Mesendoderm (in vitro differentiated cells): ENCODE measurements around the gene ZNF610. TPM values are rescaled to one million over a fixed set of nuclear protein-coding genes. Genes with fewer than 3 reads are reported as not detected.
"Not testable (repeated sequence)": the region's sequence is repeated elsewhere in the genome, so short reads cannot be mapped to it uniquely, and the experiment has no call there.

Experiments used
- DNase-seq: peaks from one replicate; pipeline ENCODE4 v3.0.0; 2013
- H2AK5ac ChIP-seq: 2 replicates; pipeline ENCODE4 v1.6.1; 2013; ENCODE audit warnings: low read length, inconsistent platforms
- H2BK120ac ChIP-seq: 2 replicates; pipeline ENCODE4 v1.6.1; 2013; ENCODE audit warnings: low read depth, mild to moderate bottlenecking, low read length, moderate library complexity, mixed read lengths
- H2BK15ac ChIP-seq: replicated peaks from 2 replicates; pipeline ENCODE4 v1.6.1; 2013; ENCODE audit warnings: low read depth, mild to moderate bottlenecking, moderate library complexity
- H2BK5ac ChIP-seq: 2 replicates; pipeline ENCODE4 v1.6.1; 2013; ENCODE audit warnings: low read length, inconsistent platforms
- H3K18ac ChIP-seq: 2 replicates; pipeline ENCODE4 v1.6.1; 2013; ENCODE audit warnings: mild to moderate bottlenecking, low read length, mixed read lengths
- H3K23ac ChIP-seq: one replicate; pipeline ENCODE4 v1.6.1; 2013; ENCODE audit warnings: low read length
- H3K27ac ChIP-seq: 2 replicates; pipeline ENCODE4 v1.5.1; 2013; ENCODE audit warnings: low read depth, mild to moderate bottlenecking, inconsistent platforms, low read length, moderate library complexity
- H3K27me3 ChIP-seq: 2 replicates; pipeline ENCODE4 v1.6.1; 2013; ENCODE audit warnings: low read length, control low read depth, mild to moderate bottlenecking, inconsistent platforms; ENCODE audit not compliant: insufficient read depth, poor library complexity
- H3K36me3 ChIP-seq: 2 replicates; pipeline ENCODE4 v1.6.1; 2013; ENCODE audit warnings: low read length, inconsistent platforms; ENCODE audit not compliant: control insufficient read depth, insufficient read depth
- H3K4ac ChIP-seq: one replicate; pipeline ENCODE4 v1.6.1; 2013; ENCODE audit warnings: low read depth, mild to moderate bottlenecking, low read length, moderate library complexity
- H3K4me1 ChIP-seq: 2 replicates; pipeline ENCODE4 v1.6.1; 2013; ENCODE audit warnings: low read depth, low read length, inconsistent platforms; ENCODE audit not compliant: control insufficient read depth
- H3K4me2 ChIP-seq: 2 replicates; pipeline ENCODE4 v1.6.1; 2013; ENCODE audit warnings: low read length
- H3K4me3 ChIP-seq: 2 replicates; pipeline ENCODE4 v1.5.1; 2013; ENCODE audit warnings: mild to moderate bottlenecking, low read length
- H3K56ac ChIP-seq: one replicate; pipeline ENCODE4 v1.6.1; 2013; ENCODE audit warnings: low read length
- H3K79me1 ChIP-seq: 2 replicates; pipeline ENCODE4 v1.6.1; 2013; ENCODE audit warnings: low read length, inconsistent platforms
- H3K79me2 ChIP-seq: 2 replicates; pipeline ENCODE4 v1.6.1; 2013; ENCODE audit warnings: mild to moderate bottlenecking, low read length; ENCODE audit not compliant: control insufficient read depth, insufficient read depth
- H3K9ac ChIP-seq: 2 replicates; pipeline ENCODE4 v1.6.1; 2013; ENCODE audit warnings: low read length, inconsistent platforms
- H4K5ac ChIP-seq: one replicate; pipeline ENCODE4 v1.6.1; 2013; ENCODE audit warnings: low read length
- H4K8ac ChIP-seq: one replicate; pipeline ENCODE4 v1.6.1; 2013; ENCODE audit warnings: low read depth, mild to moderate bottlenecking, control low read depth, low read length, moderate library complexity
- WGBS: extraction: QIAGEN DNeasy Blood & Tissue Kit; methylation state at CpG from one replicate; pipeline ENCODE4 v1.1.7; 2013; ENCODE audit warnings: low lambda C conversion rate, missing lambda C conversion rate; ENCODE audit not compliant: insufficient coverage; ENCODE audit errors: extremely low coverage; 5-methylcytosine and 5-hydroxymethylcytosine counted together
- polyA plus RNA-seq, 2 experiments: library from polyadenylated mRNA; stranded (reverse); fragments of 200-250 nt; gene quantifications; one replicate each; pipeline ENCODE4 v1.2.3, GENCODE V29; 2013

ZNF610 gene
- 4.4 TPM for polyA plus RNA-seq (2013, experiment 1 of 2)
- polyA plus RNA-seq (2013, experiment 2 of 2): 4.4 TPM

GRCh38 chr19:52336117-52336790, at the start of gene ZNF610:
TSS of gene ZNF610 (plus strand) at chr19:52336243. CDS start at chr19:52349173, 12,930 bp downstream.
- H3K23ac ChIP-seq: peak within 1 kb of the TSS; percentile 97

GRCh38 chr19:52286256-52286655, 49.8 kb upstream of the ZNF610 start:
- H2BK120ac ChIP-seq: no peak overlapping the region
- H4K8ac ChIP-seq: no peak overlapping the region
- H3K18ac ChIP-seq: no peak overlapping the region
- H4K5ac ChIP-seq: no peak overlapping the region
- no peak overlapping the region for H3K4me3 ChIP-seq
- no peak overlapping the region for H2AK5ac ChIP-seq
- DNase-seq: no peak
- peaks cover 10% of the 10 kb centered on the region for H3K36me3 ChIP-seq
- no peak overlapping the region for H2BK15ac ChIP-seq
- H3K4me2 ChIP-seq: no peak overlapping the region
- no peaks in the 10 kb centered on the region for H3K4me1 ChIP-seq
- no peak overlapping the region for H3K9ac ChIP-seq
- whole genome bisulfite sequencing: no CpG with 5 or more reads among the region's 6 CpGs
- no peaks in the 10 kb centered on the region for H3K27me3 ChIP-seq
- no peak overlapping the region for H3K56ac ChIP-seq
- H3K23ac ChIP-seq: no peak overlapping the region
- H3K27ac ChIP-seq: no peak overlapping the region
- no peak overlapping the region for H3K4ac ChIP-seq
- peaks cover 8% of the 10 kb centered on the region for H3K79me1 ChIP-seq
- H3K79me2 ChIP-seq: peaks cover under 1% of the 10 kb centered on the region
- H2BK5ac ChIP-seq: no peak overlapping the region

More at GRCh38 chr19:52336117-52336790, at the start of gene ZNF610:
- Histone ChIP-seq H3K27me3 (no peaks in the 10 kb centered on the region), H3K4ac (peak within 1 kb of the TSS; percentile 56), H4K8ac (no peak within 1 kb of the TSS), H2AK5ac (no peak within 1 kb of the TSS), H3K4me2 (peak within 1 kb of the TSS; percentile 96), H2BK15ac (no peak within 1 kb of the TSS), H3K79me2 (no peaks in the 10 kb centered on the region), H3K4me3 (peak within 1 kb of the TSS; percentile 92), H3K79me1 (no peaks in the 10 kb centered on the region), H3K36me3 (no peaks in the 10 kb centered on the region), H3K9ac (peak within 1 kb of the TSS; percentile 93), H4K5ac (no peak within 1 kb of the TSS), H2BK120ac (no peak within 1 kb of the TSS), H3K56ac (peak within 1 kb of the TSS; percentile 92), H3K18ac (peak within 1 kb of the TSS; percentile 42), H3K27ac (peak within 1 kb of the TSS; percentile 23), H2BK5ac (no peak within 1 kb of the TSS), H3K4me1 (no peaks in the 10 kb centered on the region)
- no CpG with 5 or more reads among the region's 55 CpGs for WGBS
- peak; percentile 81 for DNase-seq

GRCh38 chr19:52291781-52292180, 44.3 kb upstream of the ZNF610 start:
- Histone ChIP-seq H3K4me1 (no peaks in the 10 kb centered on the region), H3K79me1 (no peaks in the 10 kb centered on the region), H3K79me2 (no peaks in the 10 kb centered on the region), H3K4me3 (no peak overlapping the region), H4K8ac (no peak overlapping the region), H3K9ac (no peak overlapping the region), H3K18ac (no peak overlapping the region), H3K4ac (no peak overlapping the region), H3K56ac (no peak overlapping the region), H3K23ac (no peak overlapping the region), H2BK15ac (no peak overlapping the region), H3K36me3 (peaks cover 1% of the 10 kb centered on the region), H2AK5ac (no peak overlapping the region), H3K27ac (no peak overlapping the region), H3K27me3 (no peaks in the 10 kb centered on the region), H2BK120ac (no peak overlapping the region), H2BK5ac (no peak overlapping the region), H3K4me2 (no peak overlapping the region), H4K5ac (no peak overlapping the region)
- no peak for DNase-seq
- WGBS: no CpG with 5 or more reads among the region's 3 CpGs

GRCh38 chr19:52292946-52293345, 43.1 kb upstream of the ZNF610 start:
- H3K27me3 ChIP-seq, H3K9ac ChIP-seq, H2BK120ac ChIP-seq, H3K4me2 ChIP-seq, H4K5ac ChIP-seq, H3K79me2 ChIP-seq, H4K8ac ChIP-seq, H3K4me1 ChIP-seq, H2BK5ac ChIP-seq, H3K36me3 ChIP-seq, DNase-seq, H2AK5ac ChIP-seq, H3K18ac ChIP-seq, H3K4me3 ChIP-seq, H3K79me1 ChIP-seq, H3K27ac ChIP-seq, H2BK15ac ChIP-seq, H3K56ac ChIP-seq, H3K4ac ChIP-seq, H3K23ac ChIP-seq: not testable (repeated sequence)
- WGBS: no CpG with 5 or more reads among the region's 6 CpGs

GRCh38 chr19:52296400-52296772, 39.7 kb upstream of the ZNF610 start:
- WGBS: no CpG with 5 or more reads among the region's 8 CpGs
- peaks cover 5% of the 10 kb centered on the region for H3K79me1 ChIP-seq
- no peak overlapping the region for H3K18ac ChIP-seq
- peak; percentile 13 for DNase-seq
- no peak overlapping the region for H2AK5ac ChIP-seq
- H3K56ac ChIP-seq: peak overlapping the region; percentile 34
- no peaks in the 10 kb centered on the region for H3K27me3 ChIP-seq
- H3K27ac ChIP-seq: no peak overlapping the region
- H2BK15ac ChIP-seq: no peak overlapping the region
- no peak overlapping the region for H3K4me3 ChIP-seq
- H3K4me2 ChIP-seq: peak overlapping the region; percentile 89
- H2BK5ac ChIP-seq: no peak overlapping the region
- no peak overlapping the region for H2BK120ac ChIP-seq
- H3K4ac ChIP-seq: no peak overlapping the region
- peaks cover 10% of the 10 kb centered on the region for H3K36me3 ChIP-seq
- peaks cover 3% of the 10 kb centered on the region for H3K79me2 ChIP-seq
- no peak overlapping the region for H4K5ac ChIP-seq
- H3K23ac ChIP-seq: no peak overlapping the region
- H3K9ac ChIP-seq: peak overlapping the region; percentile 45
- no peak overlapping the region for H4K8ac ChIP-seq
- H3K4me1 ChIP-seq: peaks cover 3% of the 10 kb centered on the region
